Caco-2 (cell line): ENCODE data around the gene MBOAT2. TPM values are rescaled to one million over a fixed set of nuclear protein-coding genes. Genes with fewer than 3 reads are reported as not detected.
"Not testable (repeated sequence)": the region's sequence is repeated elsewhere in the genome, so short reads cannot be mapped to it uniquely, and the experiment has no call there.

Source experiments
- Bru-seq: library from RNA; stranded (reverse); fragments of 400-500 nt; gene quantifications from one replicate; lab custom pipeline; 2021; lab: Mats Ljungman, UMichigan
- BruChase-seq, 2 experiments: library from RNA; stranded (reverse); fragments of 400-500 nt; gene quantifications; one replicate each; lab custom pipeline; 2021; lab: Mats Ljungman, UMichigan
- BruUV-seq: library from RNA; stranded (reverse); fragments of 400-500 nt; replicated peaks from 2 replicates; lab custom pipeline; 2021; lab: Mats Ljungman, UMichigan
- CTCF ChIA-PET: fragments of 300-600 bp; sonication (Branson Sonifier 250); formaldehyde crosslinking; loops from one replicate; lab custom pipeline; 2022; ENCODE audit warnings: antibody characterized with exemption; lab: Charles Lee
- POLR2A ChIA-PET: fragments of 300-600 bp; sonication (Branson Sonifier 250); formaldehyde crosslinking; loops from one replicate; lab custom pipeline; 2022; ENCODE audit warnings: antibody characterized with exemption; lab: Charles Lee
- DNase-seq, 2 experiments: peaks; one replicate each; pipeline versions ENCODE4 v3.0.0 to v3.0.0-alpha.2; 2020 to 2022
- H3K27me3 ChIP-seq: replicated peaks from 2 replicates; pipeline ENCODE4 v1.6.0; 2011; ENCODE audit warnings: low read length; ENCODE audit not compliant: control insufficient read depth, insufficient read depth
- H3K36me3 ChIP-seq: 2 replicates; pipeline ENCODE4 v1.5.1; 2011; ENCODE audit warnings: low read length; ENCODE audit not compliant: control insufficient read depth, insufficient read depth
- H3K4me1 ChIP-seq: fragments of 250-450 bp; sonication (Bioruptor Pico); 2 replicates; pipeline ENCODE4 v1.5.1; 2020; ENCODE audit warnings: mild to moderate bottlenecking
- H3K4me3 ChIP-seq: 2 replicates; pipeline ENCODE4 v1.5.1; 2011; ENCODE audit warnings: low read depth, mild to moderate bottlenecking, control low read depth, low read length
- H3K9me3 ChIP-seq: fragments of 250-450 bp; sonication (Bioruptor Pico); 2 replicates; pipeline ENCODE4 v1.5.1; 2020; ENCODE audit warnings: mild to moderate bottlenecking, moderate library complexity
- H3K27ac Mint-ChIP-seq: one replicate; pipeline ENCODE4 v1.8.0; 2022; ENCODE audit warnings: mixed read lengths; ENCODE audit not compliant: unreplicated experiment
- H3K27me3 Mint-ChIP-seq: one replicate; pipeline ENCODE4 v1.8.0; 2022; ENCODE audit warnings: mixed read lengths; ENCODE audit not compliant: insufficient read depth, unreplicated experiment
- H3K36me3 Mint-ChIP-seq: one replicate; pipeline ENCODE4 v1.8.0; 2022; ENCODE audit warnings: mild to moderate bottlenecking, mixed read lengths; ENCODE audit not compliant: insufficient read depth, unreplicated experiment
- H3K4me1 Mint-ChIP-seq: one replicate; pipeline ENCODE4 v1.8.0; 2022; ENCODE audit warnings: low read depth, mixed read lengths; ENCODE audit not compliant: unreplicated experiment
- H3K4me3 Mint-ChIP-seq: one replicate; pipeline ENCODE4 v1.8.0; 2022; ENCODE audit warnings: mild to moderate bottlenecking, moderate library complexity, mixed read lengths; ENCODE audit not compliant: unreplicated experiment
- H3K9me3 Mint-ChIP-seq: one replicate; pipeline ENCODE4 v1.8.0; 2022; ENCODE audit warnings: mixed read lengths; ENCODE audit not compliant: unreplicated experiment
- intact Hi-C: fragments of 100-400 bp; cut with micrococcal nuclease; formaldehyde crosslinking; loops from one replicate; pipeline ENCODE4 v1.10.0; 2022; ENCODE audit not compliant: unreplicated experiment
- long read RNA-seq: library from polyadenylated mRNA; stranded (forward); transcript quantifications from one replicate; pipeline ENCODE4 v2.0.0, GENCODE V29; 2022
- total RNA-seq: library from RNA; stranded (reverse); gene quantifications from 2 replicates; pipeline ENCODE4 v1.2.3, GENCODE V29; 2022
- TF ChIP-seq, protein P1 (sequence below), 2 experiments: fragments of 200-600 bp in 1 of 2; IDR thresholded peaks; 1 replicate in 1 of 2; 2 replicates in 1 of 2; pipeline versions ENCODE4 v1.5.1 to v1.8.0; 2011 to 2022; ENCODE audit warnings: antibody characterized with exemption in 1 of 2, control low read depth in 1 of 2, inconsistent platforms in 1 of 2, low read depth in 1 of 2, low read length in 1 of 2, mild to moderate bottlenecking in 1 of 2, moderate library complexity in 1 of 2; ENCODE audit not compliant: insufficient read depth in 1 of 2, severe bottlenecking in 1 of 2, unreplicated experiment in 1 of 2

MBOAT2 gene, protein sequence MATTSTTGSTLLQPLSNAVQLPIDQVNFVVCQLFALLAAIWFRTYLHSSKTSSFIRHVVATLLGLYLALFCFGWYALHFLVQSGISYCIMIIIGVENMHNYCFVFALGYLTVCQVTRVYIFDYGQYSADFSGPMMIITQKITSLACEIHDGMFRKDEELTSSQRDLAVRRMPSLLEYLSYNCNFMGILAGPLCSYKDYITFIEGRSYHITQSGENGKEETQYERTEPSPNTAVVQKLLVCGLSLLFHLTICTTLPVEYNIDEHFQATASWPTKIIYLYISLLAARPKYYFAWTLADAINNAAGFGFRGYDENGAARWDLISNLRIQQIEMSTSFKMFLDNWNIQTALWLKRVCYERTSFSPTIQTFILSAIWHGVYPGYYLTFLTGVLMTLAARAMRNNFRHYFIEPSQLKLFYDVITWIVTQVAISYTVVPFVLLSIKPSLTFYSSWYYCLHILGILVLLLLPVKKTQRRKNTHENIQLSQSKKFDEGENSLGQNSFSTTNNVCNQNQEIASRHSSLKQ
- total RNA-seq (12.6 TPM in 2 replicates), Bru-seq, nascent RNA (percentile 55 among the genes with signal in this experiment), BruChase-seq, experiment 1, labeled RNA remaining after a 2-hour chase (percentile 56 among the genes with signal in this experiment), BruChase-seq, experiment 2, labeled RNA remaining after a 6-hour chase (percentile 54 among the genes with signal in this experiment)
- long read RNA-seq, full-length matches to known transcripts: 6 of 14 reads
- long read RNA-seq, partial matches to known transcripts: 0 of 14 reads
- long read RNA-seq, other reads (novel, unspliced or antisense): 8 of 14 reads

DNA sequence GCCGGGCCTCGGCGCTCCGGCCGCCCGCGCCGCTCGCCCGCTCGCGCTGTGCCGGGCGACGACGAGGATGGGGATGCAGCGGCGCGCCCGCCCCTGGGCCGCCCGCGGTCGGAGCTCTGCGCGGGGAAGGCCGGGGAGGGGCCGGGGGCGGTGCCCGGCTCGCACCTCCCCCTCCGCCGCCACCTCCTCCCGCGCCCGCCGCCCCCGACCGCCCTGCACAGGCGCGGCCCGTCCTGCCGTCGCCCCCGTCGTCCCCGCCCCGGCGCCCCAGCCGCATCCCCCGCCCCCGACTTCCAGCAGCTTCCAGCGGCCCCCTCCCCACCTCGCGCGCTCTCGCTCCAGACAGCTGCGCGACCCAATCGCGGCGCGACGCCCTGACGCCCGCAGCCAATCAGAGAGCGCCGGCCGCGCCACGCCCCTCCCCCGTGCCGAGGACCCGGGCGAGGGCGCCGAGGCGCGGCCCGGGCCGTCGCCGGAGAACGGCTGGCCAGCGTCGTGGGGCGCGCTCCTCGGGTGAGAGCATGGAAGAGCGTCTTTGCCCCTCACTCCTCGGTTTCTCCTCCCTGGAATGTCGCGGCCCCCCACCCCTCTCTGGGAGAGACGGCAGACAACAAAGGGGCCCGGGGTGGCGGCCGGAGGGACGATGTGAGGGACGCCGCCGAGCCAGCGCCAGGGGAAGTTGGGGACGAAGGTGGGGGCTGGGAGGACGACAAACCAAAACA lies at the start of gene MBOAT2:
TSS of gene MBOAT2 (minus strand) at position 69 of the 722 bp plus-strand sequence. CDS start 70 bp downstream, outside the sequence.
- Mint-ChIP-seq H3K36me3 (no peaks in the 10 kb centered on the region), H3K4me3 (peak within 1 kb of the TSS; percentile 84), H3K27ac (peak within 1 kb of the TSS; percentile 90), H3K9me3 (no peaks in the 10 kb centered on the region), H3K4me1 (peaks cover 13% of the 10 kb centered on the region), H3K27me3 (peaks cover 3% of the 10 kb centered on the region)
- intact Hi-C loops: loop anchor here (2.0 to 5.0 kb wide), 2 partner anchors 99 to 131 kb away; no protein-coding TSS in a partner anchor
- Histone ChIP-seq H3K9me3 (no peaks in the 10 kb centered on the region), H3K27me3 (no peaks in the 10 kb centered on the region), H3K36me3 (no peaks in the 10 kb centered on the region), H3K4me1 (peaks cover 8% of the 10 kb centered on the region), H3K4me3 (peak within 1 kb of the TSS; percentile 83)
- CTCF ChIA-PET: interaction anchor here (1.0 to 1.1 kb wide), 2 partner anchors 136 to 139 kb away, joined by 3 read pairs; no protein-coding TSS in a partner anchor
- BruUV-seq: no TSS peak
- POLR2A ChIA-PET: interaction anchor here (0.6 to 1.2 kb wide), 8 partner anchors 10 to 322 kb away, joined by 3 to 6 read pairs (median 4); partner anchors contain the start of gene ID2
- peak; percentile 93 to 95 for DNase-seq
- TF ChIP-seq, protein P1, sequence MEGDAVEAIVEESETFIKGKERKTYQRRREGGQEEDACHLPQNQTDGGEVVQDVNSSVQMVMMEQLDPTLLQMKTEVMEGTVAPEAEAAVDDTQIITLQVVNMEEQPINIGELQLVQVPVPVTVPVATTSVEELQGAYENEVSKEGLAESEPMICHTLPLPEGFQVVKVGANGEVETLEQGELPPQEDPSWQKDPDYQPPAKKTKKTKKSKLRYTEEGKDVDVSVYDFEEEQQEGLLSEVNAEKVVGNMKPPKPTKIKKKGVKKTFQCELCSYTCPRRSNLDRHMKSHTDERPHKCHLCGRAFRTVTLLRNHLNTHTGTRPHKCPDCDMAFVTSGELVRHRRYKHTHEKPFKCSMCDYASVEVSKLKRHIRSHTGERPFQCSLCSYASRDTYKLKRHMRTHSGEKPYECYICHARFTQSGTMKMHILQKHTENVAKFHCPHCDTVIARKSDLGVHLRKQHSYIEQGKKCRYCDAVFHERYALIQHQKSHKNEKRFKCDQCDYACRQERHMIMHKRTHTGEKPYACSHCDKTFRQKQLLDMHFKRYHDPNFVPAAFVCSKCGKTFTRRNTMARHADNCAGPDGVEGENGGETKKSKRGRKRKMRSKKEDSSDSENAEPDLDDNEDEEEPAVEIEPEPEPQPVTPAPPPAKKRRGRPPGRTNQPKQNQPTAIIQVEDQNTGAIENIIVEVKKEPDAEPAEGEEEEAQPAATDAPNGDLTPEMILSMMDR (IDR thresholded peaks at IDR 0.05; ENCODE audit: insufficient read depth in 1 of 2, low read depth in 1 of 2, low read length in 1 of 2, severe bottlenecking in 1 of 2, unreplicated experiment in 1 of 2): no peak

DNA sequence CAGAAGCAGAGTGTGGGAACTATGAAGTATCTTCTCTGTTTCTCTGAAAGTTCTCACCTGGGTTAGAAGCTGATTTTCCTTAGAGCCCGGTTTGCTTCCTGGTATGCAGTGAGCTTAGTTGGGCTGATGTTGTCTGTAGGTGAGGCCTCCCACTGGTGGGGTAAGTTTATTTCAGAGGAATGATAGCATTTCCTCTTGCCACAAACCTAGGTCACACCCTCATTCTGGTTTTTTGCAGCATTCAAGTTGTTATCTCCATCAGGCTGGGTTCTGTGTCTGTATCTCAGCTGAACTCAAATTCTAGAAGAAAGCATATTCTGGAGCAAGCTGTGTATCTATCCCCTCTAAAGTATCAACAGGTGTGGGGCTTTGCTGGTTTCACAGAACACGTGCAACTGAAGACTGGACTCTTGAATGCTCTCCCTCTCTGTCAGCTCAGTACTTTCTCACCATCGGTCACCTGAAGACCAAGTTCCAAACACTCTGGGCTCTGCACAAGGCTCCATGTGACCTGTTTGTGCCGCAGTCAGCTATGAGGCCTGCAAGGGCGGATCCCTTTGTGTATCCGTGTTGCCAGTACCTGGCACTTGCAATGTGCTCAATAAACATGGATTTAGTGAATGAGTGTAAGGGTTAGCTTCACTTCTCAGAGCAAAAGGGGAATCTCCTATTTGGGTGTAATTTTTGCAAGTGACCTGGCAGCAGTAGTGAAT lies 49.5 kb upstream of the MBOAT2 start:
- no peak overlapping the region for H3K4me3 Mint-ChIP-seq
- no peaks in the 10 kb centered on the region for H3K36me3 Mint-ChIP-seq
- CTCF ChIA-PET: no interaction called here
- no peaks in the 10 kb centered on the region for H3K36me3 ChIP-seq
- H3K9me3 Mint-ChIP-seq: peaks cover 18% of the 10 kb centered on the region
- no peak for DNase-seq
- no peak overlapping the region for H3K4me3 ChIP-seq
- 0 out of 2 replicates have a peak, but pooled peaks cover 4% of the 10 kb centered on the region for H3K4me1 ChIP-seq
- POLR2A ChIA-PET: no interaction called here
- no peaks in the 10 kb centered on the region for H3K27me3 Mint-ChIP-seq
- no peaks in the 10 kb centered on the region for H3K27me3 ChIP-seq
- TF ChIP-seq, protein P1 (IDR thresholded peaks at IDR 0.05; ENCODE audit: insufficient read depth in 1 of 2, low read depth in 1 of 2, low read length in 1 of 2, severe bottlenecking in 1 of 2, unreplicated experiment in 1 of 2): no peak
- H3K4me1 Mint-ChIP-seq: peaks cover 13% of the 10 kb centered on the region
- intact Hi-C loops: no loop called here
- no TSS peak for BruUV-seq
- H3K27ac Mint-ChIP-seq: no peak overlapping the region
- peaks cover 6% of the 10 kb centered on the region for H3K9me3 ChIP-seq

DNA sequence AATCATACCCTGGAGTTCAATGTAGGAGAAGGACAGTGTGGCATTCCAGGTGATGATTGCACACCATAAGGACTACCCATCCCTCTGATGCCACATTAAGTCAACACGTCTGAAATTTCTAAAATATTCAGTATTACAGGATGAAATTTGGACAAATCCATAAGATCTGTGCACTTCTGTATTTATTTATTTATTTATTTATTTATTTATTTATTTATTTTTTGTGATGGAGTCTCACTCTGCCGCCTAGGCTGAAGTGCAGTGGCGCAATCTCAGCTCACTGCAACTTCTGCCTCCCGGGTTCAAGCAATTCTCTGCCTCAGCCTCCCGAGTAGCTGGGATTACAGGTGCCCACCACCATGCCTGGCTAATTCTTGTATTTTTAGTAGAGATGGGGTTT lies 48.0 kb upstream of the MBOAT2 start:
- intact Hi-C loops, H3K27ac Mint-ChIP-seq, CTCF ChIA-PET, POLR2A ChIA-PET, H3K36me3 ChIP-seq, H3K4me1 ChIP-seq, H3K36me3 Mint-ChIP-seq, H3K27me3 ChIP-seq, H3K27me3 Mint-ChIP-seq, H3K4me3 ChIP-seq, DNase-seq, BruUV-seq, H3K4me3 Mint-ChIP-seq, H3K9me3 ChIP-seq: not testable (repeated sequence)
- Mint-ChIP-seq H3K9me3 (peaks cover 18% of the 10 kb centered on the region), H3K4me1 (peaks cover 13% of the 10 kb centered on the region)
